ENCODE data around the gene GNG12.

DNA sequence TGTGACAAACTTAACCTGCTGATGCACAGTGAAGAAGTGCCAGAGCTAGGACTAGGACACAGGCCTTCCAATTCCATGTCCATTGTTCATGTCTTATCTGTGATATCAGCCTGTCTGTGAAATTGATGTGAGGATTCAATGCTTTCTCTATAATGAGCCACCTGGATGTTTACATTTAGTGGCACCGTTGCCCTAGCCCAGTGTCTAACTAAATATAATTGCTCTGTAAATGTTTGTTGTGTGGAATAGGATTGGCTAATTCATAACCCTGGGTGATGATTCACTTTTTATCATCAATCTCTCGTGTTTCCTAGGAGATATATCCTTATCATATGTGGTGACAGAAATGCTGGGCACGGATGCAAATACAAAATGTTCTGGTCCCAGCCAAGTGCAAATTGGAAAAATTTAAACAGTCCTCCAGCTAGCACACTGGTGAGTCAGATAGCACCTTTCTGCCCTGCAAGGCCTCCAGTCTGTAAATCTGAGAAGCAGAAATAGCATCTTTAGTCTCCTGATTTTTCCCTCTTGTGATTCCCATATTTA, 46.9 kb upstream of the GNG12 start:
- TF ChIP-seq CTCF (optimal IDR thresholded peaks at IDR 0.05 in 1 of 3, IDR thresholded peaks at IDR 0.05 in 1 of 3, conservative IDR thresholded peaks at IDR 0.05 in 1 of 3; ENCODE audit: extremely low read depth in 1 of 3, insufficient read depth in 2 of 3, low read length in 3 of 3) (no peak), EZH2 (IDR thresholded peaks at IDR 0.05; ENCODE audit: low read length) (no peak)

All from keratinocyte (primary cell).